ENCODE data around the gene MICAL3. TPM values are rescaled to one million over a fixed set of nuclear protein-coding genes. Genes with fewer than 3 reads are reported as not detected.
"Not testable (repeated sequence)": the region's sequence is repeated elsewhere in the genome, so short reads cannot be mapped to it uniquely, and the experiment has no call there.

MICAL3 gene
- total and polyA plus RNA-seq, 2 donors: 31.8 to 42.4 TPM

GRCh38 chr22:18013436-18013835 is 10.9 kb downstream of the MICAL3 start:
- no peak overlapping the region for H3K4me3 ChIP-seq (ENCODE audit: low read depth, low read length)
- WGBS: 66% methylated on average over 2 of the region's 2 CpGs
- H3K36me3 ChIP-seq (ENCODE audit: insufficient read depth): no peaks in the 10 kb centered on the region
- no peaks in the 10 kb centered on the region for H3K4me1 ChIP-seq (ENCODE audit: insufficient read depth)
- H3K27ac ChIP-seq (ENCODE audit: low read depth): no peak overlapping the region
- no peak for DNase-seq (ENCODE audit: extremely low spot score)

GRCh38 chr22:18012531-18012930 is 11.8 kb downstream of the MICAL3 start:
- no peak overlapping the region for H3K4me3 ChIP-seq (ENCODE audit: low read depth, low read length)
- no peak overlapping the region for H3K27ac ChIP-seq (ENCODE audit: low read depth)
- no peaks in the 10 kb centered on the region for H3K4me1 ChIP-seq (ENCODE audit: insufficient read depth)
- DNase-seq (ENCODE audit: extremely low spot score): no peak
- no peaks in the 10 kb centered on the region for H3K36me3 ChIP-seq (ENCODE audit: insufficient read depth)
- WGBS: 92% methylated on average over 5 of the region's 5 CpGs

GRCh38 chr22:18010266-18010665 is 14.1 kb downstream of the MICAL3 start:
- DNase-seq (ENCODE audit: extremely low spot score): no peak
- Histone ChIP-seq H3K36me3 (ENCODE audit: insufficient read depth) (no peaks in the 10 kb centered on the region), H3K4me1 (ENCODE audit: insufficient read depth) (no peaks in the 10 kb centered on the region), H3K27ac (ENCODE audit: low read depth) (no peak overlapping the region), H3K4me3 (ENCODE audit: low read depth, low read length) (no peak overlapping the region)
- WGBS: 79% methylated on average over 2 of the region's 2 CpGs

- DNase-seq (ENCODE audit: extremely low spot score): no peak
- WGBS: 94% methylated on average over 4 of the region's 4 CpGs
- Histone ChIP-seq H3K4me3 (ENCODE audit: low read depth, low read length) (no peak overlapping the region), H3K36me3 (ENCODE audit: insufficient read depth) (no peaks in the 10 kb centered on the region), H3K27ac (ENCODE audit: low read depth) (no peak overlapping the region), H3K4me1 (ENCODE audit: insufficient read depth) (no peaks in the 10 kb centered on the region)
These were observed 16.2 kb downstream of the MICAL3 start for GRCh38 chr22:18008136-18008535.

- H3K27ac ChIP-seq (ENCODE audit: low read depth): no peak overlapping the region
- H3K4me3 ChIP-seq (ENCODE audit: low read depth, low read length): no peak overlapping the region
- no peaks in the 10 kb centered on the region for H3K36me3 ChIP-seq (ENCODE audit: insufficient read depth)
- 56% methylated on average over 8 of the region's 8 CpGs for WGBS
- no peak for DNase-seq (ENCODE audit: extremely low spot score)
- no peaks in the 10 kb centered on the region for H3K4me1 ChIP-seq (ENCODE audit: insufficient read depth)
These were observed 19.0 kb downstream of the MICAL3 start for GRCh38 chr22:18005201-18005926.

- 42% methylated on average over 15 of the region's 15 CpGs for WGBS
- not testable (repeated sequence) for DNase-seq (ENCODE audit: extremely low spot score); H3K4me1 ChIP-seq (ENCODE audit: insufficient read depth); H3K36me3 ChIP-seq (ENCODE audit: insufficient read depth)
- Histone ChIP-seq H3K27ac (ENCODE audit: low read depth) (peak overlapping the region; percentile 57), H3K4me3 (ENCODE audit: low read depth, low read length) (peak overlapping the region; percentile 5)
These were observed 22.5 kb downstream of the MICAL3 start for GRCh38 chr22:18001894-18002315.

- under 1% methylated on average over 96 of the region's 96 CpGs for WGBS
- Histone ChIP-seq H3K27ac (ENCODE audit: low read depth) (peak overlapping the region; percentile 57), H3K4me3 (ENCODE audit: low read depth, low read length) (peak overlapping the region; percentile 88), H3K4me1 (ENCODE audit: insufficient read depth) (no peaks in the 10 kb centered on the region), H3K36me3 (ENCODE audit: insufficient read depth) (no peaks in the 10 kb centered on the region)
- peak; percentile 93 for DNase-seq (ENCODE audit: extremely low spot score)
These were observed 23.1 kb downstream of the MICAL3 start for GRCh38 chr22:18001040-18001893.

GRCh38 chr22:18000441-18001039 is 23.8 kb downstream of the MICAL3 start:
- H3K4me1 ChIP-seq (ENCODE audit: insufficient read depth): no peaks in the 10 kb centered on the region
- H3K36me3 ChIP-seq (ENCODE audit: insufficient read depth): no peaks in the 10 kb centered on the region
- H3K4me3 ChIP-seq (ENCODE audit: low read depth, low read length): peak overlapping the region; percentile 88
- H3K27ac ChIP-seq (ENCODE audit: low read depth): no peak overlapping the region
- WGBS: 2% methylated on average over 52 of the region's 52 CpGs
- DNase-seq (ENCODE audit: extremely low spot score): no peak

GRCh38 chr22:17999851-18000250 is 24.5 kb downstream of the MICAL3 start:
- no peak overlapping the region for H3K4me3 ChIP-seq (ENCODE audit: low read depth, low read length)
- H3K27ac ChIP-seq (ENCODE audit: low read depth): no peak overlapping the region
- no peaks in the 10 kb centered on the region for H3K36me3 ChIP-seq (ENCODE audit: insufficient read depth)
- 61% methylated on average over 8 of the region's 8 CpGs for WGBS
- no peak for DNase-seq (ENCODE audit: extremely low spot score)
- no peaks in the 10 kb centered on the region for H3K4me1 ChIP-seq (ENCODE audit: insufficient read depth)

GRCh38 chr22:17998913-17999312 is 25.4 kb downstream of the MICAL3 start:
- Histone ChIP-seq H3K27ac (ENCODE audit: low read depth) (no peak overlapping the region), H3K4me1 (ENCODE audit: insufficient read depth) (no peaks in the 10 kb centered on the region), H3K4me3 (ENCODE audit: low read depth, low read length) (no peak overlapping the region), H3K36me3 (ENCODE audit: insufficient read depth) (no peaks in the 10 kb centered on the region)
- no peak for DNase-seq (ENCODE audit: extremely low spot score)
- WGBS: 94% methylated on average over 6 of the region's 6 CpGs

GRCh38 chr22:17997456-17997855 is 26.9 kb downstream of the MICAL3 start:
- Histone ChIP-seq H3K27ac (ENCODE audit: low read depth) (no peak overlapping the region), H3K4me3 (ENCODE audit: low read depth, low read length) (no peak overlapping the region), H3K36me3 (ENCODE audit: insufficient read depth) (no peaks in the 10 kb centered on the region), H3K4me1 (ENCODE audit: insufficient read depth) (no peaks in the 10 kb centered on the region)
- DNase-seq (ENCODE audit: extremely low spot score): no peak
- WGBS: 77% methylated on average over 5 of the region's 5 CpGs

GRCh38 chr22:17995256-17995655 is 29.1 kb downstream of the MICAL3 start:
- H3K4me1 ChIP-seq (ENCODE audit: insufficient read depth); DNase-seq (ENCODE audit: extremely low spot score); H3K27ac ChIP-seq (ENCODE audit: low read depth); H3K36me3 ChIP-seq (ENCODE audit: insufficient read depth); H3K4me3 ChIP-seq (ENCODE audit: low read depth, low read length): not testable (repeated sequence)
- 96% methylated on average over 6 of the region's 6 CpGs for WGBS

GRCh38 chr22:17994424-17995108 is 29.8 kb downstream of the MICAL3 start:
- no peak overlapping the region for H3K27ac ChIP-seq (ENCODE audit: low read depth)
- no peaks in the 10 kb centered on the region for H3K4me1 ChIP-seq (ENCODE audit: insufficient read depth)
- 82% methylated on average over 10 of the region's 10 CpGs for WGBS
- H3K4me3 ChIP-seq (ENCODE audit: low read depth, low read length): no peak overlapping the region
- H3K36me3 ChIP-seq (ENCODE audit: insufficient read depth): no peaks in the 10 kb centered on the region
- no peak for DNase-seq (ENCODE audit: extremely low spot score)

All from urinary bladder (tissue), 4 donors.